RCC 7860 (cell line): Measurements from ENCODE around the gene LAMA3.
A peak's percentile ranks its signal among the peaks of the same experiment; 100 is the strongest.

Source experiments
- DNase-seq: peaks from one replicate; pipeline ENCODE4 v3.0.0-alpha.2; 2015; ENCODE audit warnings: low spot score
- FAIRE-seq: peaks from 2 replicates; lab custom pipeline; 2012; peaks lifted over from hg19 to GRCh38; lab: Jason Lieb, UNC

Gene LAMA3

DNA sequence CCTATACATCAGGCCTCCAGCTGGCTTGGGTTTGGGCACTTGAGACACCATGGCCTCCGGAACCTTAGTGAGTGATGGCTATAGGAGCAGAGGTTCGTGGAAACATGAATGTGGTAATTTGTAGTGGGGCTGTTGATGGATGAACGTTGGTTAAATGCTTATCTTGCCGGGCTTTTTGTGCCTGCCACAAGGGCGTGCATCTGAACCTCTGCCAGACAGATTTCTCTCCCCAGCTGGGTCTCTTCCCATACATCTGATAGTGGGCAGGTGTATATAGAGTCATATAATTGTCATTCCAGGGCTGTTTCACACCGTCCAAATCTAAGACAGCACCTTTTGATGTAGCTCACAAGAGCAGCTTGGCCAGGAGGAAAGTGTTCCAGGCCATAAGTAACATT, 14.7 kb downstream of the LAMA3 start:
- DNase-seq (no peak), FAIRE-seq (no peak)

DNA sequence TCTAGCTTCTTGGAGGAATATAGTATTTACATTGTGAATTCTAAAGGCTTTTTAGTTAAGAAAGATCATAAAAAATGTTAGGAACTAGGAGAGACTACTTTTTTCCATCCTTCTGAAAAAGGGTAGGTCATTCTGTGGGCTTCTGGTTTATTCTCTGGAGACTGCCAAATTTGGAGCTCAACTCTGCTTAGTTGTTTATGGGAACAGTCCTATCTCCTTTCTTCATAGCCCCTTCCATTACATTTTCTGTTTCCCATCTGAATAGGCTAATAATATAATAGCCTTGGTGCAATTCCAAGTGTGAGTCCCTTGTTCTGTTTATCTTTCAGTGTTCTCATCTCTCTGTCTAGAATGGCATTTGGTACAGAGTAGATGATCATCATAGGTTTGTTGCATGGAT, 15.6 kb downstream of the LAMA3 start:
- no peak for FAIRE-seq
- DNase-seq: no peak

- DNase-seq (no peak), FAIRE-seq (no peak)
Measured at GRCh38 chr18:23706971-23707640, 17.9 kb downstream of the LAMA3 start.

DNA sequence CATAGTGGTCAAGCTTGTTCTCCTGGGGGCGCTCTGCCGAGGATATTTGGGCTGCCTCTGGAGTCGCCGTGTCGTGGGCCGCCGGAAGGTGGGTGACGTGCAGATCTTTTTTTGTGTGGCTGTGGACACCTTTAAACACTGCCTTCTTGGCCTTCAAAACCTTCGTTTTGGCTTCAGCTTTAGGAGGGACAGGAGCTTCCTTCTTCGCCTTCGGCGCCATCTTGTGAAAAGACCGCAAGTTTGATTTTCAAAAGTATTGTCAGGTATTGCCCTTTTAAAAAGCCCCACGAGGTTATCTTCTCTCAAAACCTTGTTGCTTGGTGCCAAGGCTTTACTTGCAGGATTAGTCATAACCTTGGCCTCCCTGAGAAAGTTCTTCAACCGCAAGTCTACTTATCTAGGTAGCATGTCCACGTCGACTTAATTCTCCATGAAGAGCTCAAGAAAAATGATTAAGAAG, 20.8 kb downstream of the LAMA3 start:
- DNase-seq (peak; percentile 91), FAIRE-seq (peak; percentile 98)

DNA sequence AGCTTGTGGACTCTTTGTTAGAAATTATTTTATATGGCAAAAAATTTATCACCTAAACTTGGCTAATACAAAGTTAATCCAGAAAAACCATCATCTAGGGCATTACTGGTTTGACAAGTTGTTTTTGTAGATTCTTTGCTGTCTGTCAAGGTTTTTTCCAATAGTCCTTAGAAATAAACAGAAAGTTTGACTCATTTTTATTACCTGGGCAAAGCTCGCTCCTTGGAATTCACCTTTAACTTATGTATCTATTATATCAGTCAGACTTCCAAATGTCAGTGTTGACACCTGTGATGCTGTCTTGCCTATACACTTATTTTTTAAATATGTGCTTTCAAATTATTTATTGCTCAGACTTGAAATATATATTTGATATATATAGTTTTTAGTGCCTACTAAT, 21.7 kb downstream of the LAMA3 start:
- no peak for DNase-seq
- FAIRE-seq: no peak

GRCh38 chr18:23711426-23711825, 22.2 kb downstream of the LAMA3 start:
- FAIRE-seq (no peak), DNase-seq (no peak)

DNA sequence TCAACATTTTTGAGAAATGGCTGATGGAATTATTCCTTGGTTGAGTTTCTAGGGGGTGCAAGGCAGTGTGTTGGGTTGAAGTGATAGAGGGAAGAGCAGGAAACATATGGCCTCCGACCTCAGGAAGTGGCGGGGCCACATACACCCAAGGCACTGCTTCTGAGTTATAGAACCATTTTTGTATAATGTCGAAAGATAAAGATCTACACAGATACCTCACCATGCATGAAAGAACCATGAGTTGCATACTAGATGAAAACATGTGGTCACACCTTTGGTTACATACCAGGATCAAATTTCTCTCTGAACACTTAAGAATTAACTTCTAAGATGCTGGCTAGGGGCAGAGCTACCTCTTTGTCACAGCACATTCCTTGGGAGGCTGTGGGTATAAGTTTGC, 23.2 kb downstream of the LAMA3 start:
- DNase-seq: peak; percentile 43
- peak; percentile 2 for FAIRE-seq

DNA sequence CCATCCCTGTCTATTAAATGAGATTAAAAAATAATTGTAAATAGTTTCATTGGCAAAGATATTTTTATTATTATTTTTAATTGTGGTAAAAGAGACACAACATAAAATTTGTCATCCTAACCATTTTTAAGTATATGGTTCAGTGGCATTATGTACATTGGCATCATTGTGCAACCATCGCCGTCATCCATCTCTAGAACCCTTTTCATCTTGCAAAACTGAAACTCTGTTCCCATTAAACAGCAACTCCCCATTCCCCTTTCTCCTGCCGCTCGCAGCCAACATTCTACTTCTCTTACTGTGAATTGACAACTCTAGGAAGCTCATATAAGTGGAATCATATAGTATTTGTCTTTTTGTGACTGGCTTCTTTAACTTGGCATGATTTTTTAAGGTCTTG, 25.3 kb downstream of the LAMA3 start:
- no peak for DNase-seq
- FAIRE-seq: no peak

- FAIRE-seq: peak; percentile 92
- peak; percentile 50 for DNase-seq
Measured at GRCh38 chr18:23716079-23716478, 26.8 kb downstream of the LAMA3 start.

- DNase-seq: peak; percentile 38
Measured at GRCh38 chr18:23716516-23716915, 27.3 kb downstream of the LAMA3 start.

GRCh38 chr18:23716966-23717365, 27.7 kb downstream of the LAMA3 start:
- FAIRE-seq: no peak
- DNase-seq: no peak

More at GRCh38 chr18:23716516-23716915, 27.3 kb downstream of the LAMA3 start:
- no peak for FAIRE-seq

DNA sequence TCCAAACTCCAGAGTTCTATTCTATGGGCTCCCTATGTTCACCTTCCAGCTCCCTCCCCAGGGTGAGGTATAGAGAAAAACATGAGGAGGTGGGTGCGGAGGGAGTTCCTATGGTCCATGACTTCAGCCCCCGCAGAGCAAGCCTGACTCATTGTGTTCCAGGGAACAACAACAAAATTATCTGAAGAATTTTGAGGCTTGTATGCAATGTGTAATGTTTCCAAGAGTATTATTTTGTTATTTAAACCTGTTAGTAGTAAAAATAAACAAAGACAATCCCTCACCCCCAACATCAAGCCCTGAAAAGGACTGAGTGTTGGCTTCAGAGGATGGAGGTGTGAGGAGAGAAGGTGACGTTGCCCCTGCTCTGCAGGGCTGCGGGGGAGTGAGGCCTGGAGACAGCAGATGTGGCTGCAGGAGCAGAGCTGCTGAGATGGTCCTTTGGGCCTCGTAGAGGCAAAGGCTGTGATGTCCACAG, 29.0 kb downstream of the LAMA3 start:
- DNase-seq (peak; percentile 35), FAIRE-seq (no peak)

GRCh38 chr18:23718731-23719130, 29.5 kb downstream of the LAMA3 start:
- no peak for DNase-seq
- no peak for FAIRE-seq

GRCh38 chr18:23719634-23720201, 30.5 kb downstream of the LAMA3 start:
- FAIRE-seq (peak; percentile 96), DNase-seq (peak; percentile 98)

- FAIRE-seq (no peak), DNase-seq (no peak)
Measured at GRCh38 chr18:23721696-23722480, 32.6 kb downstream of the LAMA3 start.

DNA sequence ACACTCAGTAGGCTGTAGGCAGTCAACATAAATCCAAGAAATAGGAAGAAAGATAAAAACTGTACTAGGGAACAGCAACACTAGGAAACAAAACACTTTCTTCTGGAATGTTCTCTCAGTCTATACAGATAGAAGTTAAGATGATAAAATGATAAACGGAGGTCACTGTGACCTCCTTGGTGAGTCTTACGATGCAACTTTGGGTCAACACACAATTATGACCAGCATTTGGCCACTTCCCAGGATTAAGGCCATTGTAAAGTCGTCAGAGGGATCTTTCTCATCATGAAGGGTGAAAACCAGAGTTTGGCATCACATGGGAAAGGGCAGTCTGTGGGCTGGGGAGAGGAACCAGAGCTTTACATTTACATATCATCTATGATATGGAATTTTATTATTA, 33.4 kb downstream of the LAMA3 start:
- no peak for DNase-seq
- no peak for FAIRE-seq

- FAIRE-seq (no peak), DNase-seq (no peak)
Measured at GRCh38 chr18:23723121-23723520, 33.9 kb downstream of the LAMA3 start.

- FAIRE-seq (no peak), DNase-seq (no peak)
Measured at GRCh38 chr18:23724681-23725080, 35.4 kb downstream of the LAMA3 start.

GRCh38 chr18:23725351-23725750, 36.1 kb downstream of the LAMA3 start:
- no peak for DNase-seq
- FAIRE-seq: no peak

GRCh38 chr18:23725827-23726661, 36.8 kb downstream of the LAMA3 start:
- FAIRE-seq (no peak), DNase-seq (no peak)
